SU-DHL-6 (cell line): ENCODE results near the gene ISOC1.

ENCODE experiments used
- CTCF ChIP-seq: fragments of 200-600 bp; sonication (generic); IDR thresholded peaks from one replicate; pipeline ENCODE4 v1.5.1; 2017; ENCODE audit warnings: antibody characterized with exemption, mild to moderate bottlenecking, low read length, moderate library complexity; ENCODE audit not compliant: insufficient read depth, poor library complexity, severe bottlenecking
- EZH2phosphoT487 ChIP-seq: fragments of 200-600 bp; sonication (generic), shearing (Covaris generic); conservative IDR thresholded peaks from 2 replicates; pipeline ENCODE4 v1.6.1; 2018; ENCODE audit warnings: mild to moderate bottlenecking, antibody characterized with exemption, low read length, moderate library complexity, mixed read lengths

GRCh38 chr5:129082225-129083136 lies 12.1 kb upstream of the ISOC1 start:
- TF ChIP-seq CTCF = no peak
- TF ChIP-seq EZH2phosphoT487 = no peak
